T-helper 22 cell (primary cell): Measurements from ENCODE around the gene AVEN.
"Not testable (repeated sequence)": the region's sequence is repeated elsewhere in the genome, so short reads cannot be mapped to it uniquely, and the experiment has no call there.

Source experiments
- DNase-seq: peaks from one replicate; pipeline ENCODE4 v3.0.0-alpha.2; 2020; ENCODE audit warnings: low read depth

AVEN gene

DNA sequence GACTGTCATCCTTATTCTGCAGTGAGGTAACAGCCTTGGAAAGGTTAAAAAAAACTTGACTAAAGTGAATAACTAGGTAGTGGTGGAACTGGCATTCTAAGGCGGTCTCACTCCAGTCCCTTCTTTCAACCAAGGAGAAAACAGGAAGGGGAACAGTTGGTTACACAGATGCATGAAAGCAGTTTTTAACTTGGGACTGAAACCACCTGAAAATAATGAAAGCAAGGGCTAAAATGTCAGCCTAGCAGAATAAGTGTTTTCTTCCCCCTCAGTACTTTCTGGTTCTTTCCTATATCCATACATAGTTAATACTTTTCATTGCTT lies 748 bp upstream of the AVEN start:
- no peak for DNase-seq

DNA sequence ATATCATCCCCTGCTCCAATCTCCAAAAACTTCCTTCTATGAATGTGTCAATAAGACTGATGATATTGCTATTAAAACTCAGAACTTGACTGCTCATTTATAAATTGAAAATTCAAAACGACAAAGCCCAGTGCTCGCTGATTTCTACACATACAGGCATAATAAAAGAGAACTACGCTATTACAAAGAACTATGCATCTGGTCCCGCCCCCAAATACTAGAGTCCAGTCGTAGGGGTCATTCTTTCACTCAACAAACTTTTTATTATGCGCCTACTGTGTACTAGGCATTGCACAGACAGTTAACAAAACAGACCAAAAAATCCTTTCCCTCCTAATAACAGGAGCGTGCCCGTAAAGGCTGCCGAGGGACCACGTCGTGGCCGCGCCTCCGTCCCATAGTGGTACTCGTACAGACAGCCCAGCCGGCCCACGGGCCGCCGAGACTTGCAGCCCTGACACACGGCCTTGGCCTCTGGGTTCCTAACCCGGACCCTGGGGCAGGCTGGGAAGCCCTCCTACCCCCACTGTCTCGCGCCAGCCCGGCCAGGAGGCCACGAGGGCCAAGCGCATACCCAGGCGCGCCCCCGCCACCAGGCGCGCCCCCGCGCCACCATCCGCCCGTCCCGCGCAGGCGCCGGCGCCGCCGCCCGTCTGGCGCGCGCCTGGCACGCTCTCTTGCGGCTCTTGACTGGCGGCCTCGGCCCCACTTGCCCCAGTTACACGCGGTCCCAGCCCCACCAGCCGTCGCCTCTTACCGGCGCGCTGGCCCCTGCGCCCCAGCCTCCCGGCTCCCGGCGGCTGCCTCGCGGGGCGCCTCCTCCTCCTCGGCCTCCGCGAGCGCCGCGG lies 757 bp downstream of the AVEN start:
- DNase-seq, result peak; percentile 45

DNA sequence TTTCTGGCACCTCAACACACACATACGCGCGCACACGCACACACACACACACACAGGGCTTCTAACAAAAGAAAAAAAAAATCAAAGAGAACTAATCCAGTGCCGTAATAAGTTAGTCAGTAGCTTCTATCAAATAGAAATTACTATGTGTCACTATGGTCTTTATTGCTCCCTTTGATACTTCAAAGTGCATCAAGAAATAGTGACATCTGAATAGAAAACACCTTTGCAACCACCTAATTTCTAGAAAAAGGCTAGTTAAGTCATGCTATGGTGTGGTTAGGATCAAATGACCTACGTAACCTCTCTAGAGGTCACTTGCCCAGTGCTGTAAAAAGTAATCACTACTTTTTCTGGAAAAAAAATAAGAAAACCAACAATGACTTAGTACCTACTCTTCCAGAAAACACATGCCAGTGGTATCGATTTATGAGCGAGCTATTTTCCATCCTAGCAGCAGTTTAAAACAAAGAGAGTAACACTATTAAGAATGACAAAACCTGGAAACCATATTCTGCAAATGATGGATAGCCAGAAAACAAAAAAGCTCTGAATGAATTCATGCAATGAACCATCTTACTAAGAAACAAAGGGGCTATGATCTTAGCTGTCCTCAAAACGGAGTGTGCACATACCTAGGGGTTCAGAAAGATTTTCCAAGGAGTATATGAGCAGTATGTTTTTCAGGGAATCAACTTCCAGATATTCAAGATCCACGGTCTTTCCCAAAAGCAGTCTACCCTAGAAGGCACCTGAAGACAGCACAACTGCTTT lies 6.8 kb downstream of the AVEN start:
- DNase-seq, result no peak

- DNase-seq, result no peak
Observed at GRCh38 chr15:34027606-34028005, 11.4 kb downstream of the AVEN start.

DNA sequence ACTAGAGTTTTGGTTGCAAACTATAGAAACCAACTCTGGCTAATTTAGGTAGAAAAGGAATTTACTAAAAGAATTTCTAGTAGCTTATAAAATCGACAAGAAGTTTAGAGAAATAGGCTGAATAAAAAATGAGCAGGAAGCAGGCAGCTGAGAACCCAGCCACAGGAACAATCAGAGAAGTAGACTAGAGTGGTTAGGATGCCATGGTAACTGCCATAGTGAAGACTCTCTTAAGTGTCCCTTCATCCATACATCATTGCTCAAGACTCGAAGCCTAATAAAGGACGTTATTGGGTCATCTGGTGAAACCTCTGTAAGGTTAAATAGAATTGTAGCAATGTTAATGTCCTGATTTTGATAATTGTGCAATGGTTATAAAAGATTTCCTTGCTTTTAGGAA lies 13.8 kb downstream of the AVEN start:
- DNase-seq, result no peak

- DNase-seq, result no peak
Observed at GRCh38 chr15:34023907-34024306, 15.1 kb downstream of the AVEN start.

- no peak for DNase-seq
Observed at GRCh38 chr15:34019369-34019990, 19.5 kb downstream of the AVEN start.

- DNase-seq, result not testable (repeated sequence)
Observed at GRCh38 chr15:34018738-34019137, 20.3 kb downstream of the AVEN start.

DNA sequence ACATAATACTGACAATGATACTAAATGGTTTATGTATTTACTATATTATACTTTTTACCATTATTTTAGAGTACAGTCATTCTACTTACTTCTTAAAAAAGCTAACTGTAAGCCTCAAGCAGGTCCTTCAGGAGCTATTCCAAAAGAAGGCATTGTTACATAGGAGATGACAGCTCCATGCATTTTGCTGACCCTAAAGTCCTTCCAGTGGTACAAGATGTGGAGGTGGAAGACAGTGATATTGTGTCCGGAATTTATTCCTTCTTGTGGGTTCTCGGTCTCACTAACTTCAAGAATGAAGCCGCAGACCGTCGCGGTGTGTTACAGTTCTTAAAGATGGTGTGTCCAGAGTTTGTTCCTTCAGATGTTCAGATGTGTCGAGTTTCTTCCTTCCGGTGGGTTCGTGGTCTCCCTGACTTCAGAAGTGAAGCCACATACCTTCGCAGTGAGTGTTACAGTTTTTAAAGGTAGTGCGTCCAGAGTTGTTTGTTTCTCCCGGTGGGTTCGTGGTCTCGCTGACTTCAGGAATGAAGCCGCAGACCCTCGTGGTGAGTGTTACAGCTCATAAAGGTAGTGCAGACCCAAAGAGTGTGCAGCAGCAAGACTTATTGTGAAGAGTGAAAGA lies 20.9 kb downstream of the AVEN start:
- DNase-seq, result peak; percentile 1

- no peak for DNase-seq
Observed at GRCh38 chr15:34014556-34014955, 24.4 kb downstream of the AVEN start.

- no peak for DNase-seq
Observed at GRCh38 chr15:34013746-34014145, 25.3 kb downstream of the AVEN start.

- DNase-seq, result no peak
Observed at GRCh38 chr15:34012461-34013028, 26.5 kb downstream of the AVEN start.

- no peak for DNase-seq
Observed at GRCh38 chr15:34011481-34011880, 27.5 kb downstream of the AVEN start.

GRCh38 chr15:34010921-34011320 lies 28.1 kb downstream of the AVEN start:
- DNase-seq, result no peak

DNA sequence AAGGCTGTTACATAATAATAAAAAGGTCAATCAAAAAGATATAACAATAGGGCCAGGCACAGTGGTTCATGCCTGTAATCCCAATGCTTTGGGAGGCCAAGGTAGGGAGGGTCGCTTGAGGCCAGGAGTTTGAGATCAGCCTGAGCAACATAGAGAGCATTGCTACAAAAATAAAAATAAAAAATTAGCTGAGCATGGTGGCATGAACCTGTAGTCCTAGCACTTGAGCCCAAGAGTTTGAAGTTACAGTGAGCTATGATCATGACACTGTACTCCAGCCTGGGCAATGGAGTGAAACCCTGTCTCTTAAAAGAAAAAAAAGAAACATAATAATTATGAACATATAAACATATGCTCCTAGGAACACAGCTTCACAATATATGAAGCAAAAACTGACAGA lies 29.3 kb downstream of the AVEN start:
- DNase-seq, result no peak

DNA sequence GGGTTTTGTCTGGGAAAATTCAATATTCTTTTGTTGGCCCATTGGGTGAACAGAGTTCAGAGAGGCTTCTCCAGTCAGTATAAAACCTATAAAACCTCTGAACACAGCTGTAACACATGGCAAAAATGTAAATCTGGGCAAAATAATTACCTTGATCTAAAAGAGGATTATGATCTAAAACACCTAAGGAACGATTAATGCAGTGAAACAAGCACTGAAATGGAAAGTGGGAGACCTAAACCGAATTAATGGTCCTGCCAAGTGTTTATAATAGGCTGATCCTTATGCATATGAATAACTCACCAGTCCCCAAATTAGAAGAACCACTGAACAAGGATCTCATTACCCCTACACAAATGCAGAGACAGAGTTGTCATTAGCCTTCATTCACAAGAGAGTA lies 32.6 kb downstream of the AVEN start:
- no peak for DNase-seq

GRCh38 chr15:34001536-34001935 lies 37.5 kb downstream of the AVEN start:
- no peak for DNase-seq

- DNase-seq, result not testable (repeated sequence)
Observed at GRCh38 chr15:33995666-33996065, 43.3 kb downstream of the AVEN start.

GRCh38 chr15:33994005-33994615 lies 44.9 kb downstream of the AVEN start:
- DNase-seq, result no peak

DNA sequence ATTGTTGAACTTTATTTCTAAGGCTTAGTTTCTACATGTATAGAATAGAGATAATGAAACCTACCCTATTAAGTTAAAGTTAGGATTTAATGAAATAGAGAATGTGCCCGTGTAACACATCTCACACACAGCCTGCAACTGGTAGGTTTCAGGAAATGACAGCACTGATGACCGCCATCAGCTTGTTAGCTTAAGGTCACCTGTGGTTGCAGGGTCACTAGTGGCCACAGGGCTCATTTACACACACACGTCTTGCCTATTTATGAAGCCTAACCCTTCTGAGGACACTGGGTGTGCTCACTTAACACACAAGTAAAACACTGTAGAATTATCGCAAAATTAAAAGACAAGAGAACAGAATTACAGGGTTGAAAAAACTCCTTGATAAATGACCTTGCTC lies 50.6 kb downstream of the AVEN start:
- DNase-seq, result no peak

GRCh38 chr15:33987444-33987843 lies 51.6 kb downstream of the AVEN start:
- DNase-seq, result no peak

GRCh38 chr15:33985751-33986150 lies 53.3 kb downstream of the AVEN start:
- DNase-seq, result no peak
